Subcutaneous abdominal adipose tissue (tissue), 5 donors: ENCODE results near the gene CORO1C.

Experiments
- H3K27ac ChIP-seq: one replicate; pipeline ENCODE4 v1.7.0; 2013; ENCODE audit warnings: low read depth, mild to moderate bottlenecking, inconsistent platforms, low read length, moderate library complexity
- H3K27me3 ChIP-seq, 5 donors: one replicate each; pipeline ENCODE4 v1.7.0; 2013; ENCODE audit warnings: low read length in 5 of 5, inconsistent platforms in 1 of 5; ENCODE audit not compliant: control insufficient read depth in 5 of 5, insufficient read depth in 4 of 5
- H3K36me3 ChIP-seq, 5 donors: one replicate each; pipeline ENCODE4 v1.7.0; 2013; ENCODE audit warnings: low read length in 5 of 5; ENCODE audit not compliant: control insufficient read depth in 5 of 5, insufficient read depth in 5 of 5
- H3K4me1 ChIP-seq, 5 donors: one replicate each; pipeline ENCODE4 v1.7.0; 2013; ENCODE audit warnings: low read length in 5 of 5, mild to moderate bottlenecking in 3 of 5, moderate library complexity in 1 of 5; ENCODE audit not compliant: control insufficient read depth in 5 of 5, insufficient read depth in 5 of 5
- H3K4me3 ChIP-seq, 5 donors: one replicate each; pipeline ENCODE4 v1.7.0; 2013; ENCODE audit warnings: low read length in 5 of 5, low read depth in 1 of 5
- H3K9ac ChIP-seq, 5 donors: one replicate each; pipeline ENCODE4 v1.7.0; 2013; ENCODE audit warnings: low read length in 5 of 5, mild to moderate bottlenecking in 4 of 5, moderate library complexity in 3 of 5
- H3K9me3 ChIP-seq, 5 donors: one replicate each; pipeline ENCODE4 v1.7.0; 2013; ENCODE audit warnings: low read length in 5 of 5; ENCODE audit not compliant: control insufficient read depth in 5 of 5
- donor health status: healthy.
- donor health status: healthy.
- donor health status: healthy.
- donor health status: healthy.
- donor health status: healthy.

The CORO1C gene

GRCh38 chr12:108690542-108691174 lies 40.7 kb downstream of the CORO1C start:
- Histone ChIP-seq H3K4me1 (peaks cover 33 to 64% (median 60%) of the 10 kb centered on the region in 5 donors), H3K36me3 (peaks cover 0 to 10% (median 4%) of the 10 kb centered on the region in 5 donors), H3K9ac (peak overlapping the region in 4 of 5 donors; percentile 43 to 97 (median 62)), H3K27ac (peak overlapping the region; percentile 99), H3K9me3 (no peaks in the 10 kb centered on the region), H3K27me3 (no peaks in the 10 kb centered on the region), H3K4me3 (peak overlapping the region; percentile 51 to 67 (median 58))

GRCh38 chr12:108690191-108690518 lies 41.2 kb downstream of the CORO1C start:
- no peaks in the 10 kb centered on the region for H3K9me3 ChIP-seq
- H3K27ac ChIP-seq: peak overlapping the region; percentile 99
- peaks cover 0 to 7% (median 3%) of the 10 kb centered on the region in 5 donors for H3K36me3 ChIP-seq
- peak overlapping the region in 3 of 5 donors; percentile 27 to 48 (median 43) for H3K9ac ChIP-seq
- peak overlapping the region in 3 of 5 donors; percentile 1 to 16 (median 7) for H3K4me3 ChIP-seq
- H3K27me3 ChIP-seq: no peaks in the 10 kb centered on the region
- peaks cover 33 to 69% (median 63%) of the 10 kb centered on the region in 5 donors for H3K4me1 ChIP-seq

- Histone ChIP-seq H3K4me1 (peaks cover 33 to 75% (median 67%) of the 10 kb centered on the region in 5 donors), H3K9me3 (no peaks in the 10 kb centered on the region), H3K4me3 (peak overlapping the region in 4 of 5 donors; percentile 1 to 30 (median 12)), H3K36me3 (peaks cover 0 to 4% (median 0%) of the 10 kb centered on the region in 5 donors), H3K27ac (peak overlapping the region; percentile 99), H3K27me3 (no peaks in the 10 kb centered on the region), H3K9ac (peak overlapping the region; percentile 9 to 48 (median 33))
Measured at GRCh38 chr12:108689314-108690190, 41.8 kb downstream of the CORO1C start.

GRCh38 chr12:108686780-108687179 lies 44.5 kb downstream of the CORO1C start:
- Histone ChIP-seq H3K27ac (peak overlapping the region; percentile 63), H3K9me3 (no peaks in the 10 kb centered on the region), H3K36me3 (no peaks in the 10 kb centered on the region), H3K4me3 (no peak overlapping the region), H3K27me3 (no peaks in the 10 kb centered on the region), H3K4me1 (peaks cover 25 to 67% (median 61%) of the 10 kb centered on the region in 5 donors), H3K9ac (peak overlapping the region in 1 of 5 donors; percentile 19)

- H3K36me3 ChIP-seq: no peaks in the 10 kb centered on the region
- no peak overlapping the region for H3K4me3 ChIP-seq
- H3K27ac ChIP-seq: peak overlapping the region; percentile 63
- H3K27me3 ChIP-seq: no peaks in the 10 kb centered on the region
- H3K9me3 ChIP-seq: no peaks in the 10 kb centered on the region
- peak overlapping the region in 1 of 5 donors; percentile 35 for H3K9ac ChIP-seq
- peaks cover 15 to 56% (median 50%) of the 10 kb centered on the region in 5 donors for H3K4me1 ChIP-seq
Measured at GRCh38 chr12:108685469-108686260, 45.7 kb downstream of the CORO1C start.

GRCh38 chr12:108683906-108684556 lies 47.3 kb downstream of the CORO1C start:
- H3K36me3 ChIP-seq: peaks cover 0 to 4% (median 0%) of the 10 kb centered on the region in 5 donors
- H3K27ac ChIP-seq: no peak overlapping the region
- H3K9ac ChIP-seq: no peak overlapping the region
- H3K4me3 ChIP-seq: no peak overlapping the region
- H3K4me1 ChIP-seq: peaks cover 2 to 40% (median 34%) of the 10 kb centered on the region in 5 donors
- H3K9me3 ChIP-seq: no peaks in the 10 kb centered on the region
- no peaks in the 10 kb centered on the region for H3K27me3 ChIP-seq

- Histone ChIP-seq H3K4me3 (no peak overlapping the region), H3K27ac (no peak overlapping the region), H3K4me1 (peaks cover 2 to 30% (median 17%) of the 10 kb centered on the region in 5 donors), H3K9ac (no peak overlapping the region), H3K9me3 (no peaks in the 10 kb centered on the region), H3K36me3 (peaks cover 4 to 12% (median 6%) of the 10 kb centered on the region in 5 donors), H3K27me3 (no peaks in the 10 kb centered on the region)
Measured at GRCh38 chr12:108681317-108681716, 50.0 kb downstream of the CORO1C start.

- Histone ChIP-seq H3K9ac (no peak overlapping the region), H3K36me3 (peaks cover 7 to 25% (median 12%) of the 10 kb centered on the region in 5 donors), H3K4me1 (peaks cover 0 to 12% (median 0%) of the 10 kb centered on the region in 5 donors), H3K4me3 (no peak overlapping the region), H3K27ac (no peak overlapping the region), H3K9me3 (no peaks in the 10 kb centered on the region), H3K27me3 (no peaks in the 10 kb centered on the region)
Measured at GRCh38 chr12:108679106-108679681, 52.1 kb downstream of the CORO1C start.

GRCh38 chr12:108678104-108678730 lies 53.1 kb downstream of the CORO1C start:
- Histone ChIP-seq H3K4me3 (no peak overlapping the region), H3K9me3 (no peaks in the 10 kb centered on the region), H3K36me3 (peaks cover 10 to 28% (median 13%) of the 10 kb centered on the region in 5 donors), H3K27ac (no peak overlapping the region), H3K9ac (no peak overlapping the region), H3K27me3 (no peaks in the 10 kb centered on the region), H3K4me1 (peaks cover 0 to 11% (median 0%) of the 10 kb centered on the region in 5 donors)
